AG04450 (cell line): ENCODE results near the gene ACOT2. TPM values are rescaled to one million over a fixed set of nuclear protein-coding genes. Genes with fewer than 3 reads are reported as not detected.

Source experiments
- CTCF ChIA-PET: fragments of 300-600, 350-600 bp; formaldehyde crosslinking; extraction: SDS; loops from one replicate; lab custom pipeline; 2022; ENCODE audit warnings: antibody characterized with exemption, inconsistent platforms; lab: Charles Lee
- POLR2A ChIA-PET: fragments of 350-600 bp; formaldehyde crosslinking; extraction: SDS; loops from one replicate; lab custom pipeline; 2021; ENCODE audit warnings: antibody characterized with exemption, inconsistent platforms; lab: Yijun Ruan, JAX
- DNase-seq: peaks from one replicate; pipeline ENCODE4 v3.0.0-alpha.2; 2011; ENCODE audit warnings: low read depth, low spot score
- H3K27ac ChIP-seq: one replicate; pipeline ENCODE4 v1.5.1; 2012; ENCODE audit warnings: low read depth, low read length, control low read depth
- H3K27me3 ChIP-seq: one replicate; pipeline ENCODE4 v1.6.0; 2012; ENCODE audit warnings: low read length; ENCODE audit not compliant: control insufficient read depth, insufficient read depth
- H3K4me3 ChIP-seq: 2 replicates; pipeline ENCODE4 v1.5.1; 2011; ENCODE audit warnings: mild to moderate bottlenecking, low read depth, low read length, control low read depth
- H3K9me3 ChIP-seq: 2 replicates; pipeline ENCODE4 v1.5.1; 2012; ENCODE audit warnings: low read length; ENCODE audit not compliant: control insufficient read depth, insufficient read depth
- polyA plus RNA-seq: library from polyadenylated mRNA; depleted of rRNA; stranded (reverse); fragments of >200 nt; gene quantifications from 2 replicates; pipeline ENCODE4 v1.2.3, GENCODE V29; 2011
- TF ChIP-seq, protein P1 (sequence below): IDR thresholded peaks from 2 replicates; pipeline ENCODE4 v1.5.1; 2011; ENCODE audit warnings: low read depth, low read length, control low read depth, inconsistent platforms

ACOT2 gene
- polyA plus RNA-seq, 1 experiment = 30.5 TPM

DNA sequence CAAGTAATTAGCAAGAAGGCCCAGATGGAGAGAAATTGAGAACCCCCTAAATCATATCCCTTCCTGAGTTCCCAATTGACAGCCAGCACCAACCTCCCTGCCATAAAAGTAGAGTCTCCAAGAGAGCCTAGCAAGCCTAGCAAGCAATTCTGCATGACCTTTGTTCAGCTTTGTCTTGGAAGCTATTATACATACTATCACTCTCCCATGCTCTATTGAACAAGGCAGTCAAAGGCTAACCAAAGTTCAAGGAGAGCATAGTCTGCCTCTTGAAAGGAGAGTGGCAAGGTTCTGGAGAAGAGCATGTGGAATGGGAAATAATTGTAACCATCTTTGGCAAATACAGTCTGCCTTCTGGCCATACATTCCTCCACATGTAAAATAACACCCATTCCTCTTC is 30.5 kb downstream of the ACOT2 start:
- ChIA-PET POLR2A (no interaction called here), CTCF (no interaction called here)
- Histone ChIP-seq H3K27ac (no peak overlapping the region), H3K4me3 (no peak overlapping the region), H3K27me3 (peaks cover 3% of the 10 kb centered on the region), H3K9me3 (peaks cover under 1% of the 10 kb centered on the region; the same call in 1 of the 2 replicates)
- TF ChIP-seq, protein P1, sequence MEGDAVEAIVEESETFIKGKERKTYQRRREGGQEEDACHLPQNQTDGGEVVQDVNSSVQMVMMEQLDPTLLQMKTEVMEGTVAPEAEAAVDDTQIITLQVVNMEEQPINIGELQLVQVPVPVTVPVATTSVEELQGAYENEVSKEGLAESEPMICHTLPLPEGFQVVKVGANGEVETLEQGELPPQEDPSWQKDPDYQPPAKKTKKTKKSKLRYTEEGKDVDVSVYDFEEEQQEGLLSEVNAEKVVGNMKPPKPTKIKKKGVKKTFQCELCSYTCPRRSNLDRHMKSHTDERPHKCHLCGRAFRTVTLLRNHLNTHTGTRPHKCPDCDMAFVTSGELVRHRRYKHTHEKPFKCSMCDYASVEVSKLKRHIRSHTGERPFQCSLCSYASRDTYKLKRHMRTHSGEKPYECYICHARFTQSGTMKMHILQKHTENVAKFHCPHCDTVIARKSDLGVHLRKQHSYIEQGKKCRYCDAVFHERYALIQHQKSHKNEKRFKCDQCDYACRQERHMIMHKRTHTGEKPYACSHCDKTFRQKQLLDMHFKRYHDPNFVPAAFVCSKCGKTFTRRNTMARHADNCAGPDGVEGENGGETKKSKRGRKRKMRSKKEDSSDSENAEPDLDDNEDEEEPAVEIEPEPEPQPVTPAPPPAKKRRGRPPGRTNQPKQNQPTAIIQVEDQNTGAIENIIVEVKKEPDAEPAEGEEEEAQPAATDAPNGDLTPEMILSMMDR = no peak
- DNase-seq = no peak

GRCh38 chr14:73602994-73603393 is 34.0 kb downstream of the ACOT2 start:
- Histone ChIP-seq H3K9me3 (peaks cover 3% of the 10 kb centered on the region; the same call in 1 of the 2 replicates), H3K27me3 (peaks cover 3% of the 10 kb centered on the region), H3K4me3 (no peak overlapping the region), H3K27ac (no peak overlapping the region)
- TF ChIP-seq, protein P1 = no peak
- no peak for DNase-seq
- CTCF ChIA-PET = no interaction called here
- POLR2A ChIA-PET = no interaction called here

- no peak overlapping the region for H3K27ac ChIP-seq
- H3K27me3 ChIP-seq = no peaks in the 10 kb centered on the region
- H3K4me3 ChIP-seq = no peak overlapping the region
- TF ChIP-seq, protein P1 = no peak
- peaks cover 6% of the 10 kb centered on the region; the same call in 1 of the 2 replicates for H3K9me3 ChIP-seq
- no peak for DNase-seq
- ChIA-PET POLR2A (interaction anchor here (0.7 kb wide), 1 partner anchor 340 kb away, joined by 4 read pairs; no protein-coding TSS in a partner anchor), CTCF (interaction anchor here (0.7 kb wide), 1 partner anchor 56 kb away, joined by 3 read pairs; no protein-coding TSS in a partner anchor)
These were observed 37.3 kb downstream of the ACOT2 start for GRCh38 chr14:73606271-73606670.

- POLR2A ChIA-PET = no interaction called here
- CTCF ChIA-PET = no interaction called here
These were observed 38.2 kb downstream of the ACOT2 start for GRCh38 chr14:73607241-73607640.

DNA sequence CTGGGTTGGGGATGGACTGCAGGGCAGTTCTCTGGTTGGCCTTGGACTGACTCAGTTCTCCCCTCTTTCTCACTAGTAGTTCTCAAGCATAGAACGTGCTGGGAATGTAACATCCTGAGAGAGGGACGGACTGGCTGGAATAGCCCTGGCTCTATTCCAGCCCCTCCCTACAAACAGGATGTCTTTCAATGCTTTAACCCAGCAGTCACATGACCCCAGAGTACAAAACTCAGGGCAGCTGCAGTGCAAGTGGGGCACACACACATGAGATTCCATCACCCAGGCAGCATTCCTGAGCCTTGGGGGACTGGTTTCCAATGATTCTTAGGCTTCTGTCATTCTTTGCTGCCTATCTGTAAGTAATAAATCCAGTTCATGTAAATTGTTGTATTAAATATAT is 41.7 kb downstream of the ACOT2 start:
- no peak for DNase-seq
- no peak overlapping the region for H3K27ac ChIP-seq
- ChIA-PET CTCF (no interaction called here), POLR2A (no interaction called here)
- no peaks in the 10 kb centered on the region for H3K27me3 ChIP-seq
- H3K4me3 ChIP-seq = no peak overlapping the region
- H3K9me3 ChIP-seq = peaks cover 3% of the 10 kb centered on the region; the same call in 1 of the 2 replicates
- TF ChIP-seq, protein P1 = no peak

More at GRCh38 chr14:73607241-73607640, 38.2 kb downstream of the ACOT2 start:
- H3K27me3 ChIP-seq = no peaks in the 10 kb centered on the region
- TF ChIP-seq, protein P1 = no peak
- H3K4me3 ChIP-seq = no peak overlapping the region
- no peak overlapping the region for H3K27ac ChIP-seq
- no peak for DNase-seq
- H3K9me3 ChIP-seq = peaks cover 6% of the 10 kb centered on the region; the same call in 1 of the 2 replicates
